GM21528 (cell line): Measurements from ENCODE around the gene RNF112.

Experiments
- ATAC-seq: cut with Tn5 transposase; IDR thresholded peaks from one replicate; pipeline ENCODE4 v1.9.1; 2021; ENCODE audit warnings: mild to moderate bottlenecking, moderate library complexity; ENCODE audit not compliant: unreplicated experiment, low FRiP score

The RNF112 gene

DNA sequence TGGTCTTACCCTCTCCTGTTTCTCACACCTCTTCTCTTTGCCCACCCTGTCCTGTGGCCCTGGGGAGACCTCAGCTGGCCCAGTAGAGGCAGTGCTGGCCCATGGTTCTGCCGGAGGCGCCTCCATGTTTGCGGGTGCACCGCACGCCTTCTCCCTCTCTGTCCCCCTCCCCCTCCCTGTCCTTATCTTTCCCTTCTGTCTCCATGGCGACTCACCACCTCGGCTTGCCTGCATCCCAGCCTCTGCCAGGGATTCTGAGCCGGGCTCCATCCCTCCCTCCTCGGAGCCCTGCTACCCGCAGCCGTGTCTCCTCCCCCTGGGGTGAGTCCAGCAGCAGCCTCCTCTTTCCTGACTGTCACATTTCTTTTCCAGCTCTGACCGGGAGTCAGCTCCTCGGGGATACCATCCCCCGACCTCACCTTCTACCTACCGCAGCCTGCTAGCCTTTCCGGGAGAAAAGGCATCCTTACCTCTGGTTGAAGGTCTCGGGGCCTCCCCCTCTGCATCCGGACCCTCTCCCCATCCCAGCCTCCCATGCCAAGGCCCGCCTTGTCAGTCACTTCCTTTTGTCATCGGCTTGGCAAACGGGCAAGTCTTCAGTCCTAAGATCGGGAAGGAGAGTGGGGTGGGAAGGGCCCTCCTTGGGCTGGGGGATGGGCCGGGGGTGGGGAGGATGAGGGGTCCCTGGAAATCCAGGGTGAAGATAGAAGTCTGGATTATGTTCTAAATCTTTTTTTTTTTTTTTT lies at the start of gene RNF112:
RNF112 (plus strand) TSS at position 358 of the 746 bp plus-strand sequence; CDS start at position 535, 177 bp downstream.
- ATAC-seq, result no peak

- ATAC-seq, result no peak
These were observed 49.7 kb upstream of the RNF112 start for GRCh38 chr17:19361326-19361725.

- no peak for ATAC-seq
These were observed 49.1 kb upstream of the RNF112 start for GRCh38 chr17:19361944-19362276.

GRCh38 chr17:19362277-19363113 lies 48.5 kb upstream of the RNF112 start, which contains the start of gene B9D1:
B9D1 (minus strand) TSS chr17:19362723; CDS start chr17:19362569, 154 bp downstream.
- peak; percentile 78 for ATAC-seq

GRCh38 chr17:19363114-19363438 lies 48.0 kb upstream of the RNF112 start:
- ATAC-seq, result no peak

DNA sequence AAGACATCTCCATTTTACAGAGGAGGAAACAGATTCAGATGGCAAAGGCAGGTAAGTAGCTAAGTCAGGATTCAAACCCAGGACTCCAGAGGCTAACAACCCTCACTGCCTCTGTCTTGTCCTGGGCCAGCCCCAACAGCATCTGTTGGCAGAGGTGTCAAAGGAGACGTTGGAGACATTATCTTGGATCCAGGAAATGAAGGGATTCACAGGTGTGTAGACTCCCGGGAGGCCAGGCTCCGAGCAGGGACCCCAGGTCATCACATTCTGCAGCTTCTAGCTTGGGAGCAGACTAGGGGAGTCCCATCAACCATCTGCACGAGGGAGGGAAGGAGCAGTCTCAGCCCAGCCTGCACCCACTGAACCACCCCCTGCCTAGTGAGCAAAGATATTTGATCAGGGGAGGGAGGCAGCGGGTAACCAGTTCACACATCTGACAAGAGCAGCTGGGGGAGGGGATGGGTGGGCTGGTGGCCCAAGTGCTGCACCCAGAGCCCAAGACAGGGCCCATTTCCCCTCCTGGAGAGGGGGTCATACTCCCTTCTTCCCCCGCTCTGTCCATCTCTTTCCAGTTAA lies 47.5 kb upstream of the RNF112 start:
- ATAC-seq, result no peak

DNA sequence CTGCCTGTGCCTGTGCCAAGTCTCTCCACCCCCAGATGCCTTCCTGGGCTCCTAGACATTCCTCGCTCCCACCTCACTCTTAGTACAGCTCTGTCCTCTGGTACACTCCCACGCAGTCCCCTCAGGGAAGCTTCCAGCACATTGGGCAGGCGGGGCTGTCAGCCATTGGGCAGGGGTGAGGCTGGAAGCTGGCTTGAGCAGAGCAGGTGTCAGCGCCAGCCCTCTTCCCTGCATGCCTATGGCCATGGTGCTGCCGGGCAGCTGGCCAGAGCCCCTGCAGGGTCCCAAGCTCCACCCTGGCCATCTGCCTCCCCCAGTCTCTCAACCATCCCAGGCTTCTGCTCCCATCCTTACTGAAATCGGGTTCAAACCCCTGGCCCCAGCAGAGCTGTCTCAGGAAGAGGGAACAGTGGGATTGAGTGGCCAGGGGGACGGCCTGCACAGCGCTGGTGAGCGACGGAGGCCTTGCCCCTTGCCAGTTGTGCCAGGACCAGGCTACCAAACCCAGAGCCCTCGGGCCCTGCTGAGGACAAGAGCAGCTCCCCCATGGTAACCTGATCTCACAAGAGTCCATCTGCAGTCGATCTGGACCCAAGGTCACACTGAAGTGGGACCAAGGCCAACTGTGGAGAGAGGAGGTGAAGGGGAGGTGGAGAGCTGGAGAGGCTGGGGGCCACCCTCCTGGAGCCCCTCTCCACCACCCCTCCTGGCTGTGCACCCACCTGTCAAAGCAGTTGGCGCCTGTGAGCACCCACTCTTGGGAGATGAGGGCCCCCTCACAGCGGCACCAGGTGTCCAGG lies 46.1 kb upstream of the RNF112 start:
- no peak for ATAC-seq

- no peak for ATAC-seq
These were observed 45.6 kb upstream of the RNF112 start for GRCh38 chr17:19365499-19365817.

DNA sequence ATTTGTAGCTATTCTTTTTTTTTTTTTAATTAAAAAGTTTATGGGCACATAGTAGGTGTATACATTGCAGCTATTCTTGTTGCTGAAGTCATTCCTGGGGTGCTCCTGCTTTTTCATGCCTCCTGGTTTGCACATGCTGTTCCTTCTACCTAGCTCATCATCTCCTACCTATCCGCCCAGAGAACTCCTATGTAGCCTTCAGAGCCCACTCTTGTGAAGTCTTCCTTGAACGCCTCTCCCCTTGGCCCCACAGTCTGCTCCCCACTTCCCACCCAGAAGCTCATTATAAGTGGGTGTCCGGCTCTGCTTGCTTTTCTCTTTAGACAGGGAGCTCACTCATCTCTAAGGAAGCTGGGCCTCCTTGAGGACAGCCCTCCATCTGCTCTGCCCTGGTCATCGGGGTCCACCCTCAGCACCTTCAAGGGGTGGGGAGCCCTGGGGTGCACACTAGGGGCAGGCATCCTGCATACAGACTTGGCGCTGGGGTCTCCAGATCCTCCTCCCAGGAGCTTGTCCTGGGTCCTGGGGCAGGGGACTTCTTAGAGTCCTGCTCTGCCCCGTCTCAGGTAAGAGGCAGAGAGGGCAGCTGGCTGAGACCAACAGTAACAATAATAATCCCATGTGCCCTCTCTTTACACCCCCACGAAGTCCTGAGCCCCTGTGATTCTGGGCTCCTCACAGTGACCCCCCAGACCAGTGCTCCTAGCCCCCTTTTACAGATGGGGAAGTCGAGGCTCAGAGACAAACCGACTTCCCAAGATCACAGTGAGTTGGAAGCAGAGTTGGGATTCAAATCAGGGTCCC lies 45.0 kb upstream of the RNF112 start:
- ATAC-seq, result no peak

DNA sequence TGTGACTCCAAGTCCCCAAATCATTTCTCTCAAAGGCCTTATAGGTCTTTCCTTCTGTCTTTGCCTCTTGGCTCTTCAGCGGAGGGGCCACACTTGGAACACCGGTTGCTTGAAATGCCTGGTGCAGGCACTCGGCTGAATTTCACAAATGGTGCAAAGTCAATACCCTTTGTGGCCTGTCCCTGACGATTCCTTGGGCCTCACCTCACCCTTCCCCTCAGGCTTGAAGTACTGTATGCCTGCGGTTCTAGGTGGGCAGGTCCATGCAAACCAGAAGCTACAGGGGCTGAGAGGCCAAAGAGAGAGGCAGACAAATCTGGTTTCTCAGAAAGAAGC lies 44.4 kb upstream of the RNF112 start:
- ATAC-seq, result no peak

GRCh38 chr17:19368229-19368628 lies 42.8 kb upstream of the RNF112 start:
- no peak for ATAC-seq

DNA sequence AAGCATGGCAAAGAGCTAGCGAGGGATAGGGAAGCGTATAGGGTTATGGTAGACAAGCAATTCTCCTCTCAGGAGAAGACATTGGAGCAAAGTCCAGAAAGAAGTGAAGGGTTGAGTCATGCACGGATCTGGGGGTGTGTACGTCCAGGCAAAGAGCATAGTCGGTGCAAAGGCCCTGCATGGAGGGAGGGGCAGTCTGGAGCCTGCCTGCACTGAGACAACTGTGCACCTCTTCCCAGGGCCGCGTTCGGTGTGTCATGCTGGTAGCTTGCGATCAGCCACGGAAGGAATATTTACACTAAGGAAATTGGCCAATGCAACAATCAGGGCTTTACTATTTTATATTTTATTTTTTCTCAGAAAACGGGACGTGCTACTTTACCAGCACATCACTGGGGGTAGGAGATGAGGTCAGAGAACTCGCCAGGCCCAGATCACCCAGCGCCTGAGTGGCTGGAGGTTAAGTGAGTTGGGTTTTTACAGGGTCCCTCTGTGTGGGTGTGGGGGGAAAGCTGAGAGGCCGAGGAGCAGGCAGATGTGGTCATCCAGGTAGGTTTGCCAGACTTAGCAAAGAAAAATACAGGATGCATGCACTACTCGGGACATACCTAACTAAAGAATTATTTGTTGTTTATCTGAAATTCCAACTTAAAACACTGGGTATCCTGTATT lies 41.8 kb upstream of the RNF112 start:
- no peak for ATAC-seq

DNA sequence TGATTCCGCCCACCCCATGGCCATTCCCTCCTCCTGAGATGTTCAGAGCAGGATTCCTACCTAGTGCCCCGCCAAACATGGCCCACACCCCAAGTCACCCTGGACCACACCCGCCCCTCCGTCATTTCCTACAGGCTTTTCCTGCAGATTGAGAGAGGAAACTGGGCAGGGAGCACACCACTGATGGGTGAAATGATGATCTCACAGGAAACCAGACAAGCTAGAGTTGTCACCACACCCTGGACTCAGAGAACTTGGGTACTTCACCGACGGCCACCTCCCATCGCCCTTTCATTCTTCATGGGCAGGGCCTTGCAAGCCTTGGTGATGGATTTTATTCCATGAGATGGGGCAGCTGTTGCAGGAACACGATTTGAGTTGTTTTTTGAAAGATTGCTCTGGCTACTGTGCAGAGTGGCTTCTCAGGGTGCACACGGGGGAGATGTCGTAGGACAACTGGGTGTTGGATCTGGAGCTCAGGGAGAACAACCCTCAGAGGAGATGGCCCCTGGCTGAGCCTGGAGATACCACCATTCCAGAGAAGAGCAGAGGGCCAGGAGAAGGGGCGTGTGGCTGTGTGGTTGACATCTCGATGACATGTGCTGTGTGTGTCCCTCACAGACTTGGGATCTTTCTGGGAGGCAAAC lies 41.1 kb upstream of the RNF112 start:
- ATAC-seq, result no peak

- ATAC-seq, result no peak
These were observed 40.5 kb upstream of the RNF112 start for GRCh38 chr17:19370493-19370960.

DNA sequence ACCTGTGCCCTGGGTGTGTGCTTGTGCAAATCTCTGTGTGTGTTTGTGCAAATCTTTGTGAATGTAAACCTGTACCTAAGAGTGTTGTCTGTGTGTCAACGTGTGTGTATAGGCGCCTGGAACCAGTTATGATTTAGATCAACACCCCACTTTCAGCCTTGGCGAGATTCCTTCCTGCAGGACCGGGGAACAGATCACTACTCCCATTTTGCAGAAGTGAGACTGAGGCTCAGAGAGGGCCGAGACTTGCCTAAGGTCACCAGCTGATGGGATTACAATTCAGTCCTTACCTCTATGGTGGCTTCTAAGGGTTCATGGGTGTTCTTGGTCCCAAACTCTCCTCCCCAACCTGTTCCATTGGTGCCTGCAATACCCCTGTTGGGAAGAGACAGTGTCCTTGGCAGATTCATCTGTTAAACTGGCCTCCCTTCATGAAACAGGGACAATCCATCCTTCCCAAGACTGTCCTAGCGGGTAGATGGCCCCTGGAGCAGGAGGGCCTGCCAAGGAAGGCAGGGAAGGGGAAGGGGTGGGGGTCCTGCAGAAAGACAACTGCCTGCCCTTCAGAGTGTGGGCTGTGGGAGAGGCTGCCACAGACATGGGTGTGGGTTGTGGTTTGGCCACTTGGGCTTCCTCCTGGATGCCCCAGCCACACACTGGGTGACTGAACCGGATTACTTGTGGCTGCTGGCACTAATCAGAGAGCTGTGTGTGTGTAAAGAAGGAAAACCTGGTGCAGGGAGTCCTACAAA lies 39.6 kb upstream of the RNF112 start:
- ATAC-seq, result no peak

DNA sequence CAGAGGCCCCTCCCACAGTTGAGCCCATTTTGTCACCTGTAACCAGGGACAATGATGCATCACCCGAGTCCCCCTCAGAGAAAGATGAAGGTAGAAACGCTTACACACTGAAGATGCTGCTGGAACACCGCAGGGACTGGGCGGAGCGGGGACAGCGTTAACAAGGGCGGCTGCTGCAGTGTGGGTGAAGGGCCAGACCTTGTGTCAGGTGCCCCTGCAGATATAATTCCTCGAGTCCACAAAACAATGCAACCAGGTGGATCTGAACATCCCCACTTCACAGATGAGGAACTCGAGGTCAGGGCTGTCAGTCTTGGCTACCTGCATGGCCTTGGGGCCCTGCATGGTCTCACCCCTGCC lies 39.0 kb upstream of the RNF112 start:
- no peak for ATAC-seq

DNA sequence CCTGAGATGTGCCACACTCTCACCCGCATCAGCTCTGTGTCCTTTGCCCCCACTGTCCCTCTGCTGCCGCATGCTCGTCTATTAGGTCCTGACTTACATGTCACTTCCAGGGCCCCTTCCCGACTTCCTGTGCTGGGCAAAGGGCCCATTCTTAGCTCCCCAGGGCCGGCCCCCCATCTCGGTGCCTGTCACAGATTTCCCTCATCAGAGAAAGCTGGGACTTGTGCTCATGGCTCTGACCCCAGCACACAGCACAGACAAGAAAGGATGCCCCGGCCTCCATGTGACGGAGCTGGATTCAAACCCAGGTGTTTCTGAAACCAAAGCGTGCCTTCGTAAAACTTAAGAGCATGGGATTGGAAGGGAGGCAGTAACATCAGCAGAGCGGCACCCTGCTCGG lies 38.6 kb upstream of the RNF112 start:
- no peak for ATAC-seq

- no peak for ATAC-seq
These were observed 38.0 kb upstream of the RNF112 start for GRCh38 chr17:19372866-19373504.
